Epithelial cell of esophagus (primary cell): ENCODE data around the gene DLL3.

Experiments
- DNase-seq: peaks from one replicate; pipeline ENCODE4 v3.0.0; 2010; ENCODE audit warnings: low read depth
- H3K4me3 ChIP-seq: 2 replicates; pipeline ENCODE4 v1.5.1; 2011; ENCODE audit warnings: mild to moderate bottlenecking, low read length, control low read depth
- CTCF ChIP-seq: IDR thresholded peaks from 2 replicates; pipeline ENCODE4 v1.5.1; 2011; ENCODE audit warnings: low read depth, mild to moderate bottlenecking, low read length, control low read depth, inconsistent platforms; ENCODE audit not compliant: insufficient read depth; ENCODE audit errors: missing control alignments

DLL3 gene

GRCh38 chr19:39524495-39524894, 25.7 kb downstream of the DLL3 start:
- no peak for DNase-seq
- H3K4me3 ChIP-seq = no peak overlapping the region
- TF ChIP-seq CTCF = no peak

GRCh38 chr19:39525205-39525604, 26.5 kb downstream of the DLL3 start:
- no peak for TF ChIP-seq CTCF
- no peak overlapping the region for H3K4me3 ChIP-seq
- DNase-seq = no peak

GRCh38 chr19:39531834-39532232, 33.1 kb downstream of the DLL3 start:
- peak overlapping the region; percentile 84 for H3K4me3 ChIP-seq
- no peak for TF ChIP-seq CTCF
- no peak for DNase-seq

- TF ChIP-seq CTCF = peak; percentile 98
- DNase-seq = peak; percentile 95
- peak within 1 kb of the TSS; percentile 84 for H3K4me3 ChIP-seq
Observed at GRCh38 chr19:39532233-39533002, 33.7 kb downstream of the DLL3 start, which contains the start of gene EID2B. Gene EID2B, minus strand, starts transcription at chr19:39532852. Its CDS starts 50 bp downstream, at chr19:39532802.

- DNase-seq = no peak
- no peak for TF ChIP-seq CTCF
- no peak overlapping the region for H3K4me3 ChIP-seq
Observed at GRCh38 chr19:39533003-39533512, 34.3 kb downstream of the DLL3 start.

- H3K4me3 ChIP-seq = no peak overlapping the region
- no peak for DNase-seq
- no peak for TF ChIP-seq CTCF
Observed at GRCh38 chr19:39533791-39534190, 35.0 kb downstream of the DLL3 start.

- H3K4me3 ChIP-seq = peak overlapping the region; percentile 88
- no peak for TF ChIP-seq CTCF
- DNase-seq = no peak
Observed at GRCh38 chr19:39539165-39539517, 40.4 kb downstream of the DLL3 start.
